ENCODE measurements around the gene KCNG1. TPM values are rescaled to one million over a fixed set of nuclear protein-coding genes. Genes with fewer than 3 reads are reported as not detected.

The KCNG1 gene
- polyA plus RNA-seq, 3 donors: 4.5 to 7.9 (median 5.7) TPM

DNA sequence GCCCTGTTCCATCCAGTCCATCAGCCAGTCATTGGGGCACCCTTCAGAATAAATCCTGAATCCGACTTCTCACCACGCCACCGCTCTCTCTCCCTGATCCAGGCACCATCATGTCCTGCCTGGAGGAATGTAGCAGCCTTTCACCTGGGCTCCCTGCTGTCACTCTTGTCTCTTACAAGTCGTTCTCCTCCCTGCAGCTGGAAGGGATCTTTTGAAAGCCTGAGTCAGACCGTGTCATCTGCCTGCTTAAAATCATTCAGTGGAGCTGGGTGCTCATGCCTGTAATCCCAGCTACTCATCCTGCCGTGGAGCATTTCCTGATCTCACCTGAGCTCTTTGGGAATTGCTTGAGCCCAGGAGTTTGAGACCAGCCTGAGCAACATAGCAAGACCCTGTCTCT, 19.2 kb upstream of the KCNG1 start:
- no peak for DNase-seq (ENCODE audit: extremely low read depth in 1 of 11, low read depth in 9 of 11, low spot score in 4 of 11)

DNA sequence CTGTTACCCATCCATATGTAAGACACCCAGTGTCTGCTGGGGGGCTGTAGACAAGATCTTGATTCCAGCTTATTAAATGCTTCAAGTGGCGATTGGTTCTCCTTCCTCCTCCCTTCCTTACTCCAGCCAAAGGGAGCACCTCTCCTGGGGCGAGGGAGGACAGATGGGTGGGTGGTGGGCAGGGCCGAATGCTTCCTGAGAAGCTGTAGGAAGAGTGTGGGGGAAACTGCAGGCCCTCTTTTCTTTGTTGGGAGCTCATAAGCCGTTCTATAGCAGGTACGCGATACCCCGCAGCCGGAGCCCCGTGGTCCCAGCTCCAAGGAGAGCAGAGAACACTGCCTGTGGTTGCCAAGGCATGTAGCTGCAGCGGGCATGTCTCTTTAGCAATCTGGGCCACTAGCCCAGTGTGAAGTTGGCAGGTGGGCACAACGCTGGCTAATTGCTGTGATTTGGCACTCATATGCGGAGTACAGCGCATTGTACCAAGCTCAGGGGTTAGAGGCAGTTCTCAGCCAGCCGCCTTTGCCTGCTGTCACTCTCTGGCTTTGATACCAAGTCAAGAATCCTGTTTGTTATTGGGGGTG, 14.7 kb upstream of the KCNG1 start:
- DNase-seq (ENCODE audit: extremely low read depth in 1 of 11, low read depth in 9 of 11, low spot score in 4 of 11): no peak

DNA sequence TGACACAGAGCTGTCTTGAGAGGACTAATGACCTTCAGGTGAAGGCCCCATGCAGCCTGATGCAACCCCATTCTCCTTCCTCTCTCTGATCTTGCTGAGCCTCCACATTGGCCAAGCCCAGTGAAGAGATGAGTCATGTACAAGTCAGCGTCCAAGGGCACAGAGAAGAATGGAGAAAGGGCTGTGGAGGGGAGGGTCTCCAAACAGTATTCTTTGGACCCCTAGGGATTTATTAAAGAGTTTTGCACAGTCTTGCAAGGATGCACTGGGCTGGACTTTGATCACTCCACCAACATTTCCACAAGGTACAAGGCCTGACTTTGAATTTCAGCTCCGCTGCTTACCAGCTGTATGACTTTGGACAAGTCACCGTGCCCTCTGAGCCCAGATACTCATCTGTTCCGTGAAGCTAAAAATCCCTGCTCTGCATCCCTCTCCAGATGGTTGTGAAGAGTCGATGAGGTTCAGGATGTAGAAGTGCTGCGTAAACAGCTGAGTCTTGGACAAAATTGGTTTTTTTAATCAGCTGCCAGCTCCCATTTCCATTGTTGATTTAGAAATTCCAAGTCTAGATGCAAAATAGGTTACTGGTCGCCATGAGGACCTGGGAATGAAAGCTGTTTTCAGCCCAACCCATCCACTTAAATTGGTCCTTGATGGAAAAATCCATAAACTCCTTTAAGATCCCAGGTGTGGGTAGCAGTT, 14.1 kb upstream of the KCNG1 start:
- DNase-seq (ENCODE audit: extremely low read depth in 1 of 11, low read depth in 9 of 11, low spot score in 4 of 11): no peak

DNA sequence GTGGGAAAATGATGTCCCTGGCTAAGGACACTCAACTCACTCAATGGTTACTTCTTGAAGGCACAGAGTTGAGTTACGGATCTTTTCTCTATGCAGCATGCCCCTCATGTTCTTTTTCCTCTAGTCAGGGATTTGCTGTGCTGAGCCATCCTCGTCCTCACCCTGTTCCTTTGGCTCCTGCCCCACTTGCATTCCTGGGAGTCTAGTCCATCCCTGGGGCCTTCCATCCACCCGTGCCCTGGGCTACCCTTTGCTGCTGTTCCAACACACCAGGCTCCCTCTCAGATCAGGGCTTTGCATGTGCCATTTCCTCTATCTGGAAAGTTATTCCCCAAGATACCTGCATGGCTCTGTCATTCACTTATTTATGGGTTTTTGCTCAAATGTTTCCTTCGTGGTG, 13.3 kb upstream of the KCNG1 start:
- DNase-seq (ENCODE audit: extremely low read depth in 1 of 11, low read depth in 9 of 11, low spot score in 4 of 11): no peak

DNA sequence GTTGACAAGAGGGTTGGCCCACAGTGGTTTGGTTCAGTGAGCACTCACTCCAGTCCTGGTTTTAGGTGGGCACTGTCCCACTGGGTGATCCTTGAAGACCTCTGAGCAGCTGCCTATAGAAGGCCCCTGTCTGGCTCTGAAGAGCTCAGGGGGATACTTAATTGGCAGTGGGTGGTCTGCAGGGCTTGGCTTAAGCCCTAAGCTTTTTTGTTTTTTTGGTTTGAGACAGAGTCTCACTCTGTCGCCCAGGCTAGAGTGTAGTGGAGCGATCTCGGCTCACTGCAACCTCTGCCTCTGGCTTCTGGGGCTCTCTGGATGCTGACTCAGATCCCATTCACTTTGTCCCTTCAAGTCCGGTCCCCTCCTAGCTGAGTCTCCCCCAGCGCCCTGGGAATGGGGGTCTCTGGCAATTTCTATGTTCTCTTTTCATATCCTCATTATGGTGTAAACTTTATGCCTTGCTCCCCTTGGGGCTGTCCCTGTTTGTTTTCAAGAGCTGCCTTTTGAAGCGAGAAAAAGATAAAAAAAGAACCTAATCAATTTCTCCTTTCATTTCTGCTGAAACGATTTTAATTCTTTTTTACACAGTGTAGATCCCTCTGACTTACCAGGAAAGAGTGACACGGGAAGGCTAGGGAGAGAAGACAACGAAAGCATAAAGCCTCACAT, 12.2 kb upstream of the KCNG1 start:
- DNase-seq (ENCODE audit: extremely low read depth in 1 of 11, low read depth in 9 of 11, low spot score in 4 of 11): no peak

DNA sequence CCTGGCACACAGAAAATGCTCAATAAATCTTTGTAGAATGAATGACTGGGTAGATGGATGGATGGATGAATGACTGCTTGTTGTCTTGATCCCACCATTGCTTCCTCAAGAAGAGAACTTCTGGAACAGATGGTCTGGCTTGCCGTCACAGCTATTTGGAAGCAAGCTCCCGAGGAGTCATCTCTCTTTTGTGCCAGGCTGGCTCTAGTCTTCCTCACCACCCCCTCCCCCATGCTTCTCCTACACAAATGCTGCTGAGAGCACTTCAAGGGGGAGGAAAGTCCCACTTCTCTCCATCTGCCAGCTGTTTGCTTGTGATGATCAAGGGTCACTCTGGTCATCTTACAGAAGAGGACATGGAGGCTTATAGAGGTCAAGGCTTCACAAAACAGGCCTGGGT, 11.6 kb upstream of the KCNG1 start:
- DNase-seq (ENCODE audit: extremely low read depth in 1 of 11, low read depth in 9 of 11, low spot score in 4 of 11): no peak

DNA sequence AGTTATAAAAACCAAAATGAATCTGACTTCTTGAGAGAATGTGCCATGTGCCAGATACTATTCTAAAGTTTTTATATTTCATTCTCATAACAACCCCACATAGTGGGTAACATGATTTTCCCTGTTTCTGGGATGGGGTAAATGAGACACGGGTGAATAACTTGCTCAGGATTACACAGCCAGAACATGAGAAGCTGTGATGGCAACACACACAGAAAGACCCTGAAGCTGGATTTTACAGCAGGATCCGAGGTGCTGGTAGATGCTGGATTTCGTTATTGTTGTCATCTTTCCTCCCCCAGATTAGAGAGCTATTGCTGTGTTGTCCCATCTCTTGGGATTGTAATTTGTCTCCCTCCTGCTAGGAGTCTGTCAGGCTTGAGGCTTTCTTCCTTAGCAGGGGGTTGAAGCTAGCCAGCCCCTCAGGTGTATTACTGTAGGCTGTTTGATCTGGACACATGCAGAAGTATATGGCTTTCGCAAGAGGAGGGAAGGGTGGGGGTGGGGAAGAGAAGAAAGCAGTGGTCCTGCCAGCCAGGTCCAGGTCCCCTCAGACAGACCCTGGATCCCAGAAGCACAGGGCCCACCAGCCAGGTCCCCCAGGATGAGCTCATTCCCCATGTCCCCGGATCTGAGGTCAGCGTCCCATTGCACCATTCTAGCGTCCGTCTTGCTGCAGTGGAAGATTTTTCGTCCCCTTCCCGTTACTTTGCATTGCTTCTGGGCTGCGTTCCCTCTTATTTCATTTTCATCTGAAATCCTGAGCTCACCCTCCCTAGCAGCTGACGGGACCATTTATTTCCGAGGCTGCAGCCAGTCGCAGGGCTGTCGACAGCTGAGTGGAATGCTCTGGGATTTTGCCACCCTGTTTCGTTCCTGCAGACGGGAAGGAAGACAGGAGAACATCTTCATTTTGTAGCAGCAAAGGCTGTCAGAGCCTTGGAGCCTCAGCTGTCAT, 7.3 kb upstream of the KCNG1 start:
- DNase-seq (ENCODE audit: extremely low read depth in 1 of 11, low read depth in 9 of 11, low spot score in 4 of 11): no peak

DNA sequence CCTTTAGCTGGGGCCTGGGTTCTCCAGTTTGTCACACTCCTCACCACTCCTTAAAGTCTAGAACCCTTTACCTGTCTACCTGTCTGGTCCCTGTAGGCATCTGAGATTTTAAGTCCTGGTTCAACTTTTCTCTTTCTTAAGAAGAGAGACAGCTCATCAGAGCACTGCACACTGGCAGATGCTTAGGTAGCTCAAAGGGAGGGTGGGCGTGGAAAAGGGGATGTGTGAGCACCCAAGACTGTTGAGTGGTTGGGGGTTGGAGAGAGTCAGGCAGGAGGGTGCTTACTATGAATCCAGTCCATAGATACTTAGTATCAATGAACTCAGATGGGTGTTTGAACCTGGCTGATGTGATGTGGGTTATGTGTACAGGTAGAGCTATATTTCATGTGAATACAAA, 6.6 kb upstream of the KCNG1 start:
- DNase-seq (ENCODE audit: extremely low read depth in 1 of 11, low read depth in 9 of 11, low spot score in 4 of 11): no peak

DNA sequence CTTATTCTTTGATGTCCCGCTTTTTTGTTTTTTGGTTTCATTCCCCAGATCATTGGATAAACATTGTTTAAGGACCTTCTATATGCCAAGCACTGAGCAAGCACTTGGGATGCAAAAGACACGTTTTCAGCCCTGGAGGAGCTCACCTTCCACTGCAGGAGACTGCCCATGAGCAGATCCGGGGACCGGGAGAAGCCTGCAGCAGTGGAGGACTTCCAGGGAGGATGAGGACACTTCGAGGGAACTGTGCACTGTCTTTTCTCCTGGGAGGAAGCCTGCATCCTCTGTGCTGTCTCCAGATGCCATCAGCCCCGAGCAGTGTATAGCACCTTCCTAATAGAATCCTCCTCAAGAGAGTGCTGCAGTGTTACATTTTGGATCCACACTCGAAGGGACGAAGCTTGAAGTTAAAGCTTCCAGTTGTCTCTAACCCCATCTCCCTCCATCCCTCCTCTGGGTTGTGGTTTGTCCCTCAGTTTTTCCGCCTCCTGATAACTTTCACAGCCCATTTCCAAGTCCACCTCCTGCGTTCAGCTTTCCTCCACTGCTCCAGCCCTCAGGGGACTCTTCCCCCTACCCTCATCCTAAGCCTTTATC, 5.8 kb upstream of the KCNG1 start:
- DNase-seq (ENCODE audit: extremely low read depth in 1 of 11, low read depth in 9 of 11, low spot score in 4 of 11): no peak

DNA sequence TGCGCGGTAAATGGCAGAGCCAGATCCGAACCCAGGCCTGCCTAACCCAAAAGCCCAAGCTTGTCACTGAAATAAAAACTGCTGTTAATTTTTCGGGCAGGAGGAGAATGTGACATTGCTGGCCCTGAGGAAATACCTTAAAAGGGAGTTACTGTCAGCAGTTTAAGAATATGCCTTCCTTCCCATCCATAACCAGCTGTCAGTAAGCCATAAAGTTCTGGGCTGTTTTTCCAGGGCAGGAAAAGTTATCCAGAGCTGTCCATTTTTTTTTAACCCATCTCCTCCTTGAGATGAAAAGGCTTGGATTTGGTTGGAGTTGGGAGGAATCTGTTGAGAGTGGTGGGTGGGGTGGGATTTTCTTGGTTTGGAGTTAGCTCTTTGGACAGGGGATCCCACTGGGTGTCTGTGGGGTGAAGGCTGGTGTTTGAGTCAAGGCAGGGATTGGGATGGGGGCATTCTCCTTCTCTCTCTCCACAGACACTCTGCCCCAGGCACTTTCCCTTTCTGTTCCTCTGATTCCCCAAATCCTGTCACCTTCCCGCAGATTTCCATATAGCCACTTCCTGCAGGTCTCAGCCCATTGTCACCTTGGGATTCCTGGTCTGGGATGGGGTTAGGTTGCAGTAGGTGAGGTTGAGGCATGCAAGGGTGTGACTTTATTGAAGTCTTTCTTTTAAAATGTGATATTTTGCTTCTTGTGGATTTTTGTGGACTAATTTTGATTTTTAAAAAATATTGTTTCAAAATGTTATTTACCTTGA, 4.3 kb upstream of the KCNG1 start:
- DNase-seq (ENCODE audit: extremely low read depth in 1 of 11, low read depth in 9 of 11, low spot score in 4 of 11): no peak

DNA sequence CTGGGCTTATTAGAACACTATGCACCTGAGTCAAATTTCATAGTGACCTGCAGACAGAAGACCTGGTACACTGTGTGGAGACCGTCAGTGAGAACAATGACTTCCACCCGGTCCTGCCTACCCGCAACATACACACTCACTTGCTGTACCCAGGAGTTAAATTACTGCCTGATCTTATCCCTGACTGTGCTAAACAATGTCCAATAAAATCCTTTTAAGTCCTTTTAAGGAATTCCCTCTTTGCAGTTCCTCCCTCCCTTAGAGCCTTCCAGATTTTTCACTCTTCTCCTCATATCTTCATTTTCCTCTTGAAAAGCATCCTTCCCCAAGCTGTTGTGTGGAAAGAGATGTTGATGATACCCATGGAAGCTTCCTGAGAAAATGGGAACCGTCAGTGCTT, 3.4 kb upstream of the KCNG1 start:
- no peak for DNase-seq (ENCODE audit: extremely low read depth in 1 of 11, low read depth in 9 of 11, low spot score in 4 of 11)

DNA sequence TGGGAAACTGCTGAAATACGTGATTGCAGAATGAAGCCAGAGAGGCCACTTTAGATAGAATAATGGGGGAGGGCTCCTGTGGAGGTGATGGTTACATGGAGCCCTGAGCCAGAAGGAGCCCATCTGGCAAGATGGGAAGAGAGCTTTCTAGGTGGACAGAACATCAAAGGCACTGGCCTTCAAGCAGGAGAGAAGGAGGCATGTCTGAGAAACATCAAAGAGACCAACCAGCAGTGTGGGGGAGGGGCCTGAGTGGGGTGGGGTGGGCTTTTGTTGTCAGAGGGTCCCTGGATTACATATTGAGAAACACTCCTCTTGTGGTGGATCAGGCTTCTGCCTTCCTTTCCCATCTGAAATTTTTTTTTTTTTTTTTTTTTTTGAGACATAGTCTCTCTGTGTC, 1.9 kb upstream of the KCNG1 start:
- no peak for DNase-seq (ENCODE audit: extremely low read depth in 1 of 11, low read depth in 9 of 11, low spot score in 4 of 11)

DNA sequence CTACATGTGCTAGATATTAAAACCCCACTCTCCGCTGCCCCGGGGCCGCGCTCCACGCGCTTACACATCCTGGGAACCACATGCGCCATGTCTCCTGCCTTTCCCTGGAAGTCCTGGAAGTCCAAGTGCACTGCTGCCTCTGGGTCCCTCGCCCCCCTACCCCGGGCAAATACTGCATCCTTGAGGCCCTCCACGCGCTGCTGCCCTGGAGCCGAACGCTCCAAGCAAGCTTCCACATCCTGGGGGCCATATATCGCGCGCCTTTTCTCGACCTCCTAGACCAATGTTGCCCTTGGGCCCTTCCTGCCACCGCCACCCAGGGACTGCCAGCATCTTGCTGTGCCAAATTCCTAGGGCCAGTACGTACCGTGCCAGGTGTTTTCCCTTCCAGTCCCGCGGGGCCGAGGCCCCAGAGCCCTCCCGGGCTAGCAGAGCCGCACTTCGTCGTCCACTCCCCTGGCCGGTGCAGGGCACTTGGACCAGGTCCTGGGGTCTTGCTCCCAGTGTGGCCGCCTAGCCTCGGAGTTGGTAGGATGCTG, 779 bp upstream of the KCNG1 start:
- no peak for DNase-seq (ENCODE audit: extremely low read depth in 1 of 11, low read depth in 9 of 11, low spot score in 4 of 11)

DNA sequence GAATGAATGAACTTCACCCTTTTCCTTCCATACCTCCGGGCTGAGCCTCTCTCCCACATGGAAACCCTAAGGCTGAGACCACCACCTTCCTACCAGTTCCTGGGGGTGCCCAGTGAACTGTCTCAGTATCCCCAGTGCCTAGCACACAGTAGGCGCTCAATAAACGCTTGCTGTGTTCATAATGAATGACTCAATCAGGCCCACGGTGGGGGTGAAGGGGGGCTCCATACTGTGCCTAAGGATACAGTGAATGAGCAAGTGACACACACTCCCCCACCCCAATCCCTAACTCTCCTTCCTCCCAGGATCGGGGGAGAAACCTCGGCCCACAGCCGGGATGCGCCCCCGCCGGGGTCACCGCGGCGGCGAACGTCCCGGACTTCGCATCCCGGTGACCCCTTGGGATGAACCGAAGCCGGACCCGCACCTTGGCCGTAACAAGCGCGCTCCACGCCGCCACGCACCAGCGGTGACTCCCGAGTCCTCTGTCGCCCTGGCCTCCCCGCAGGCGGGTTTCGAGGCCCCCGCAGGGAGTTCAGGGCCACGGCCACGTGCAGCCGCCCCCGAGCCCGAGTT, 592 bp downstream of the KCNG1 start:
- no peak for DNase-seq (ENCODE audit: extremely low read depth in 1 of 11, low read depth in 9 of 11, low spot score in 4 of 11)

DNA sequence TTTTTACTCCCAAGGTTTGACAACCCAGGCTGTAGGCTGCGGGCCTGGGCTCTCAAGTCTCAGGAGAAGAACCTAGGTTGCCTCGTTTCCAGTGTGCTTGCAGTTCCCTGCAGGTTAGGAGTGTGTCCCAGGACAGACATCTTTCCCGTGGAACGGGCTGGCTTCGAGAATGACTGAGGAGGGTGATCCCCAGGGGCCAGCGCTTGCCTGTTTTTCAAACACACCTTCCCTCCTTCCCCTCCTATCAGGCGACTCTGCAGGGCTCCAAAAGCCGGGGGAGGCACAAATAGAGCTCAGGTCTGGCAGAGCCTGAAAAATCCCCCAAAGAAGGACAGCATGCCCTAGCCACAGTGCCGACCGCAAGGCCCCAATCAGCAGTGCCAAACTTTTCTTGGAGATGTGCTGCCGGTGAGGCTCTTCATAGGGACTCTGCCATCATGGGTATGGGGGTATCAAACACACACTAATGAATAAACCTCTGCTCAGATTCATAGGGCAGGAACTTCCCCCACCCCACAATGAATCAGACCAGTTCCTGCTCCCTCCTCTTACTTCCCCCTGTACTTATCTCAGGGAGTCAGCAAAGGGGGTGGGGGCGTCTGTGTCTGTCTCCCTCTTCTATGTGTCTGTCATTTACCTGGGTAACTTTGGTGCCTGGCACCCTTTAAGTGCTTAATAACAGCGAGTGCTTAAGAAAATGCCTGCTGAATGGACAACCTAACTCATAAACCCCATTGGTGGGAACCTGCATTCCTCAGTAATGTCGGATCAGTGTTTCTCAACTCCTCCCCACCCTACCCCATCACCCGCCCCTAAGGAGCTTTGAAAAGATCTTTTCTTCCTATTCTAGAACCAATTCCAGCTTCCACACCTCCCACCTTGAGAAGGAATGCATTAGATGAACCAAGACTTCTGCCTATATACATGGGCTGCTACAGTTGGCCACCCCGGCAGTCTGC, 1.6 kb downstream of the KCNG1 start:
- no peak for DNase-seq (ENCODE audit: extremely low read depth in 1 of 11, low read depth in 9 of 11, low spot score in 4 of 11)

DNA sequence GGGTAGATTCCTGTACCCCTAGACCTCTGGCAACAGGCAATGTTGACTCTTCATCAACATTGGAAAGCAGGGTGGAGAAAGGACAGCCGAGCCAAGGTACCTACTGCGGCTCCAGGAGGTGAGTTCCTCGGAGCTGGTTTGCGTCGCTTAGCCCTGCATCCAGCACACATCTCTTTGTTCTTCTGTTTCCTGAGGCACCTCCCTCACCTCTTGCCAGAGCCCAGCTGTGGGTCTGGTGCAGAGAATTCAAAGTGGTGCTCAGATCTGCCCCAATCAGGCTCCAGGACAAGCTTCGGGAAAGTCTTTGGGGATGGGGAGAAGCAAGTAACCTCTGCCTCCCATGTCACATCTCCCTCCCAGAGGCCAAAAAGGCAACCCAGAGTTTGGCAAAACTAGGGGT, 2.2 kb downstream of the KCNG1 start:
- DNase-seq (ENCODE audit: extremely low read depth in 1 of 11, low read depth in 9 of 11, low spot score in 4 of 11): no peak
